NT2/D1 (cell line): ENCODE data around the gene ZFP62.

Experiments
- DNase-seq: peaks from one replicate; pipeline ENCODE4 v3.0.0-alpha.2; 2011; ENCODE audit warnings: low read depth, low spot score
- H3K27me3 ChIP-seq: 2 replicates; pipeline ENCODE4 v1.6.0; 2011; ENCODE audit warnings: mild to moderate bottlenecking; ENCODE audit not compliant: insufficient read length, insufficient read depth
- H3K36me3 ChIP-seq: 2 replicates; pipeline ENCODE4 v1.6.1; 2011; ENCODE audit warnings: mild to moderate bottlenecking, low read length, mixed read lengths; ENCODE audit not compliant: insufficient read depth, insufficient read length
- H3K4me1 ChIP-seq: 2 replicates; pipeline ENCODE4 v1.5.1; 2011; ENCODE audit not compliant: insufficient read depth, insufficient read length
- H3K4me3 ChIP-seq: 2 replicates; pipeline ENCODE4 v1.5.1; 2011; ENCODE audit warnings: low read depth; ENCODE audit not compliant: insufficient read length
- H3K9ac ChIP-seq: 2 replicates; pipeline ENCODE4 v1.6.0; 2011; ENCODE audit warnings: low read depth; ENCODE audit not compliant: insufficient read length
- H3K9me3 ChIP-seq: 2 replicates; pipeline ENCODE4 v1.5.1; 2011; ENCODE audit warnings: mild to moderate bottlenecking, low read length; ENCODE audit not compliant: insufficient read depth
- SUZ12 ChIP-seq: IDR thresholded peaks from 2 replicates; pipeline ENCODE4 v1.6.1; 2011; ENCODE audit not compliant: insufficient read length, insufficient read depth; ENCODE audit errors: extremely low read depth
- YY1 ChIP-seq: IDR thresholded peaks from 2 replicates; pipeline ENCODE4 v1.6.1; 2011; ENCODE audit not compliant: insufficient read length, insufficient read depth
- ZNF274 ChIP-seq: IDR thresholded peaks from 2 replicates; pipeline ENCODE4 v1.6.1; 2011; ENCODE audit warnings: mild to moderate bottlenecking, low read depth, low read length

Gene ZFP62

GRCh38 chr5:180806351-180807011 lies 54.6 kb downstream of the ZFP62 start:
- H3K9me3 ChIP-seq: no peaks in the 10 kb centered on the region
- H3K36me3 ChIP-seq: peaks cover 34% of the 10 kb centered on the region
- no peak for TF ChIP-seq YY1
- TF ChIP-seq SUZ12: no peak
- TF ChIP-seq ZNF274: no peak
- no peak overlapping the region for H3K4me3 ChIP-seq
- no peak overlapping the region for H3K9ac ChIP-seq
- peaks cover 11% of the 10 kb centered on the region for H3K4me1 ChIP-seq
- H3K27me3 ChIP-seq: no peaks in the 10 kb centered on the region
- DNase-seq: no peak

GRCh38 chr5:180804129-180804618 lies 56.9 kb downstream of the ZFP62 start:
- Histone ChIP-seq H3K36me3 (peaks cover 55% of the 10 kb centered on the region), H3K9me3 (no peaks in the 10 kb centered on the region), H3K4me3 (no peak overlapping the region), H3K4me1 (peaks cover 12% of the 10 kb centered on the region), H3K27me3 (no peaks in the 10 kb centered on the region), H3K9ac (peak overlapping the region; percentile 74)
- TF ChIP-seq SUZ12: no peak
- no peak for TF ChIP-seq ZNF274
- no peak for TF ChIP-seq YY1
- no peak for DNase-seq

GRCh38 chr5:180803181-180804128 lies 57.6 kb downstream of the ZFP62 start:
- H3K9me3 ChIP-seq: no peaks in the 10 kb centered on the region
- H3K27me3 ChIP-seq: no peaks in the 10 kb centered on the region
- peaks cover 58% of the 10 kb centered on the region for H3K36me3 ChIP-seq
- no peak for DNase-seq
- peaks cover 14% of the 10 kb centered on the region for H3K4me1 ChIP-seq
- TF ChIP-seq YY1 (no peak), SUZ12 (no peak), ZNF274 (no peak)
- H3K4me3 ChIP-seq: peak overlapping the region; percentile 21
- H3K9ac ChIP-seq: peak overlapping the region; percentile 74

GRCh38 chr5:180802325-180803180 lies 58.5 kb downstream of the ZFP62 start, which contains the start of gene MGAT1:
Gene MGAT1 (minus strand): TSS chr5:180802806. CDS start chr5:180792971, 9,835 bp downstream.
- no peak for DNase-seq
- no peaks in the 10 kb centered on the region for H3K9me3 ChIP-seq
- H3K27me3 ChIP-seq: no peaks in the 10 kb centered on the region
- H3K4me1 ChIP-seq: peaks cover 14% of the 10 kb centered on the region
- H3K36me3 ChIP-seq: peaks cover 57% of the 10 kb centered on the region
- H3K9ac ChIP-seq: peak within 1 kb of the TSS; percentile 93
- H3K4me3 ChIP-seq: peak within 1 kb of the TSS; percentile 89
- TF ChIP-seq SUZ12: no peak
- TF ChIP-seq YY1: no peak
- no peak for TF ChIP-seq ZNF274

- Histone ChIP-seq H3K36me3 (peaks cover 52% of the 10 kb centered on the region), H3K27me3 (no peaks in the 10 kb centered on the region), H3K4me1 (peaks cover 14% of the 10 kb centered on the region), H3K9me3 (no peaks in the 10 kb centered on the region), H3K4me3 (peak overlapping the region; percentile 89), H3K9ac (peak overlapping the region; percentile 93)
- DNase-seq: no peak
- no peak for TF ChIP-seq SUZ12
- TF ChIP-seq ZNF274: no peak
- TF ChIP-seq YY1: no peak
Observed at GRCh38 chr5:180801596-180802324, 59.3 kb downstream of the ZFP62 start.
